Measurements from ENCODE around the gene LRRC74A.

DNA sequence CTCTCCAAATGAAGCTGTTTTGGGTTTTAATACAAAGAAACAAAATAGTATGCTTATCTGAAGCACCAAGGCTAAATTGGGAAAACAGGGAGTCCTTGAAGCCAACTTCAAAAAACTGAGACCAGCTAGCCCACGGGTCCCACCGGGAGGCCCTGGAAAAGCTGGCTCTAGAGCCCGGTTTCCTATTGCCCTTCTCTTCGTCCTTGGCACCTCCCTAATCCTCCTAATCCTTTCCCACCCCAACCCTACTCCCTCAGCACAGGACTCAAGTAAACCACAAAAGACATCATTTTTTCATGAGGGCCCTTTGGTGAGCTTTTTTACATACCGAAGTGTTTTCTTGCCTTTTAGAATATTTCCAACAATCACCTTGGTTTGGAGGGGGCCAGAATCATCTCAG, 11.3 kb downstream of the LRRC74A start:
- TF ChIP-seq, protein P1, sequence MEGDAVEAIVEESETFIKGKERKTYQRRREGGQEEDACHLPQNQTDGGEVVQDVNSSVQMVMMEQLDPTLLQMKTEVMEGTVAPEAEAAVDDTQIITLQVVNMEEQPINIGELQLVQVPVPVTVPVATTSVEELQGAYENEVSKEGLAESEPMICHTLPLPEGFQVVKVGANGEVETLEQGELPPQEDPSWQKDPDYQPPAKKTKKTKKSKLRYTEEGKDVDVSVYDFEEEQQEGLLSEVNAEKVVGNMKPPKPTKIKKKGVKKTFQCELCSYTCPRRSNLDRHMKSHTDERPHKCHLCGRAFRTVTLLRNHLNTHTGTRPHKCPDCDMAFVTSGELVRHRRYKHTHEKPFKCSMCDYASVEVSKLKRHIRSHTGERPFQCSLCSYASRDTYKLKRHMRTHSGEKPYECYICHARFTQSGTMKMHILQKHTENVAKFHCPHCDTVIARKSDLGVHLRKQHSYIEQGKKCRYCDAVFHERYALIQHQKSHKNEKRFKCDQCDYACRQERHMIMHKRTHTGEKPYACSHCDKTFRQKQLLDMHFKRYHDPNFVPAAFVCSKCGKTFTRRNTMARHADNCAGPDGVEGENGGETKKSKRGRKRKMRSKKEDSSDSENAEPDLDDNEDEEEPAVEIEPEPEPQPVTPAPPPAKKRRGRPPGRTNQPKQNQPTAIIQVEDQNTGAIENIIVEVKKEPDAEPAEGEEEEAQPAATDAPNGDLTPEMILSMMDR (IDR thresholded peaks at IDR 0.05; ENCODE audit: extremely low read depth in 1 of 2, insufficient read depth in 1 of 2, low read depth in 1 of 2, low read length in 2 of 2), result no peak
- TF ChIP-seq POLR2AphosphoS5 (IDR thresholded peaks at IDR 0.05; ENCODE audit: insufficient read depth, low read depth, low read length), result no peak
- TF ChIP-seq, protein P2, sequence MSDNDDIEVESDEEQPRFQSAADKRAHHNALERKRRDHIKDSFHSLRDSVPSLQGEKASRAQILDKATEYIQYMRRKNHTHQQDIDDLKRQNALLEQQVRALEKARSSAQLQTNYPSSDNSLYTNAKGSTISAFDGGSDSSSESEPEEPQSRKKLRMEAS (IDR thresholded peaks at IDR 0.05; ENCODE audit: insufficient read depth, insufficient read length), result no peak
- TF ChIP-seq EZH2 (IDR thresholded peaks at IDR 0.05; ENCODE audit: borderline replicate concordance, low read depth, low read length, severe bottlenecking), result no peak
- no peak for TF ChIP-seq POLR2A (IDR thresholded peaks at IDR 0.05; ENCODE audit: low read depth, low read length)

Data from endothelial cell of umbilical vein (primary cell).